Activated naive CD4-positive, alpha-beta T cell treated with anti-CD3 and anti-CD28 coated beads, Interleukin-2, amount 10 ng/mL, durations not matched to agents 7 days and 5 days (primary cell): ENCODE measurements around the gene C6orf163.
A peak's percentile ranks its signal among the peaks of the same experiment; 100 is the strongest.

ENCODE experiments used
- CTCF ChIA-PET: fragments of 350-600 bp; sonication (Branson Sonifier 250); formaldehyde crosslinking; loops from one replicate; lab custom pipeline; 2021; ENCODE audit warnings: antibody characterized with exemption; lab: Charles Lee
- DNase-seq: peaks from one replicate; pipeline ENCODE4 v3.0.0-alpha.2; 2020
- H3K27ac Mint-ChIP-seq: one replicate; pipeline ENCODE4 v1.8.0; 2021; ENCODE audit warnings: mild to moderate bottlenecking, moderate library complexity, mixed read lengths
- H3K27me3 Mint-ChIP-seq: one replicate; pipeline ENCODE4 v1.8.0; 2021; ENCODE audit warnings: mild to moderate bottlenecking, mixed read lengths
- H3K36me3 Mint-ChIP-seq: one replicate; pipeline ENCODE4 v1.8.0; 2021; ENCODE audit warnings: mixed read lengths
- H3K4me1 Mint-ChIP-seq: one replicate; pipeline ENCODE4 v1.8.0; 2021; ENCODE audit warnings: mixed read lengths
- H3K4me3 Mint-ChIP-seq: one replicate; pipeline ENCODE4 v1.8.0; 2021; ENCODE audit warnings: mild to moderate bottlenecking, moderate library complexity, mixed read lengths
- H3K9me3 Mint-ChIP-seq: one replicate; pipeline ENCODE4 v1.8.0; 2021; ENCODE audit warnings: mixed read lengths

Gene C6orf163

GRCh38 chr6:87375315-87375714, 30.7 kb downstream of the C6orf163 start:
- CTCF ChIA-PET = no interaction called here
- H3K27ac Mint-ChIP-seq = no peak overlapping the region
- no peaks in the 10 kb centered on the region for H3K9me3 Mint-ChIP-seq

GRCh38 chr6:87376643-87377042, 32.0 kb downstream of the C6orf163 start:
- Mint-ChIP-seq H3K4me3 (no peak overlapping the region), H3K36me3 (no peaks in the 10 kb centered on the region), H3K9me3 (no peaks in the 10 kb centered on the region), H3K4me1 (no peaks in the 10 kb centered on the region), H3K27ac (no peak overlapping the region), H3K27me3 (no peaks in the 10 kb centered on the region)
- DNase-seq = no peak
- CTCF ChIA-PET = interaction anchor here (1.6 kb wide), 1 partner anchor 17 kb away, joined by 5 read pairs; no protein-coding TSS in a partner anchor

More at GRCh38 chr6:87375315-87375714, 30.7 kb downstream of the C6orf163 start:
- H3K4me3 Mint-ChIP-seq = no peak overlapping the region
- H3K27me3 Mint-ChIP-seq = no peaks in the 10 kb centered on the region
- H3K36me3 Mint-ChIP-seq = no peaks in the 10 kb centered on the region
- no peak for DNase-seq
- no peaks in the 10 kb centered on the region for H3K4me1 Mint-ChIP-seq

GRCh38 chr6:87378947-87379346, 34.3 kb downstream of the C6orf163 start:
- CTCF ChIA-PET = no interaction called here
- no peaks in the 10 kb centered on the region for H3K4me1 Mint-ChIP-seq
- no peaks in the 10 kb centered on the region for H3K36me3 Mint-ChIP-seq
- no peak overlapping the region for H3K4me3 Mint-ChIP-seq
- H3K27me3 Mint-ChIP-seq = no peaks in the 10 kb centered on the region
- no peaks in the 10 kb centered on the region for H3K9me3 Mint-ChIP-seq
- DNase-seq = no peak
- H3K27ac Mint-ChIP-seq = no peak overlapping the region

GRCh38 chr6:87382861-87383260, 38.2 kb downstream of the C6orf163 start:
- no peak overlapping the region for H3K4me3 Mint-ChIP-seq
- DNase-seq = no peak
- H3K27ac Mint-ChIP-seq = no peak overlapping the region
- no peaks in the 10 kb centered on the region for H3K4me1 Mint-ChIP-seq
- H3K36me3 Mint-ChIP-seq = no peaks in the 10 kb centered on the region
- CTCF ChIA-PET = no interaction called here
- H3K27me3 Mint-ChIP-seq = no peaks in the 10 kb centered on the region
- H3K9me3 Mint-ChIP-seq = no peaks in the 10 kb centered on the region

GRCh38 chr6:87384038-87384437, 39.4 kb downstream of the C6orf163 start:
- no peak overlapping the region for H3K27ac Mint-ChIP-seq
- DNase-seq = no peak
- no peaks in the 10 kb centered on the region for H3K27me3 Mint-ChIP-seq
- no peak overlapping the region for H3K4me3 Mint-ChIP-seq
- CTCF ChIA-PET = interaction anchor here (2.2 kb wide), 1 partner anchor 9 kb away, joined by 6 read pairs; no protein-coding TSS in a partner anchor
- H3K36me3 Mint-ChIP-seq = no peaks in the 10 kb centered on the region
- H3K4me1 Mint-ChIP-seq = no peaks in the 10 kb centered on the region
- no peaks in the 10 kb centered on the region for H3K9me3 Mint-ChIP-seq

GRCh38 chr6:87384449-87384848, 39.8 kb downstream of the C6orf163 start:
- Mint-ChIP-seq H3K36me3 (no peaks in the 10 kb centered on the region), H3K9me3 (no peaks in the 10 kb centered on the region), H3K4me1 (no peaks in the 10 kb centered on the region), H3K27ac (no peak overlapping the region), H3K27me3 (no peaks in the 10 kb centered on the region), H3K4me3 (no peak overlapping the region)
- no peak for DNase-seq
- CTCF ChIA-PET = interaction anchor here (1.0 to 2.2 kb wide), 2 partner anchors 9 to 469 kb away, joined by 3 to 6 read pairs; no protein-coding TSS in a partner anchor

- Mint-ChIP-seq H3K9me3 (no peaks in the 10 kb centered on the region), H3K27ac (no peak overlapping the region), H3K36me3 (no peaks in the 10 kb centered on the region), H3K4me3 (no peak overlapping the region), H3K27me3 (no peaks in the 10 kb centered on the region), H3K4me1 (no peaks in the 10 kb centered on the region)
- CTCF ChIA-PET = interaction anchor here (0.8 kb wide), 1 partner anchor 53 kb away, joined by 3 read pairs; no protein-coding TSS in a partner anchor
- no peak for DNase-seq
Measured at GRCh38 chr6:87391334-87391733, 46.7 kb downstream of the C6orf163 start.

- Mint-ChIP-seq H3K9me3 (no peaks in the 10 kb centered on the region), H3K27ac (no peak overlapping the region), H3K27me3 (no peaks in the 10 kb centered on the region), H3K4me3 (no peak overlapping the region), H3K36me3 (no peaks in the 10 kb centered on the region), H3K4me1 (no peaks in the 10 kb centered on the region)
- CTCF ChIA-PET = interaction anchor here (0.6 to 2.2 kb wide), 16 partner anchors 9 to 1387 kb away, joined by 3 to 11 read pairs (median 4); partner anchors contain the start of gene CFAP206
- DNase-seq = peak; percentile 45
Measured at GRCh38 chr6:87393026-87393622, 48.5 kb downstream of the C6orf163 start.

- H3K27me3 Mint-ChIP-seq = no peaks in the 10 kb centered on the region
- H3K27ac Mint-ChIP-seq = no peak overlapping the region
- no peaks in the 10 kb centered on the region for H3K36me3 Mint-ChIP-seq
- no peak for DNase-seq
- H3K9me3 Mint-ChIP-seq = no peaks in the 10 kb centered on the region
- CTCF ChIA-PET = no interaction called here
- no peaks in the 10 kb centered on the region for H3K4me1 Mint-ChIP-seq
- H3K4me3 Mint-ChIP-seq = no peak overlapping the region
Measured at GRCh38 chr6:87395431-87395830, 50.8 kb downstream of the C6orf163 start.

- H3K4me3 Mint-ChIP-seq = no peak overlapping the region
- no peaks in the 10 kb centered on the region for H3K9me3 Mint-ChIP-seq
- CTCF ChIA-PET = no interaction called here
- DNase-seq = no peak
- H3K27me3 Mint-ChIP-seq = no peaks in the 10 kb centered on the region
- H3K36me3 Mint-ChIP-seq = no peaks in the 10 kb centered on the region
- H3K27ac Mint-ChIP-seq = no peak overlapping the region
- H3K4me1 Mint-ChIP-seq = no peaks in the 10 kb centered on the region
Measured at GRCh38 chr6:87396595-87397392, 52.2 kb downstream of the C6orf163 start.

GRCh38 chr6:87397656-87398055, 53.0 kb downstream of the C6orf163 start:
- Mint-ChIP-seq H3K27ac (no peak overlapping the region), H3K27me3 (no peaks in the 10 kb centered on the region), H3K9me3 (no peaks in the 10 kb centered on the region), H3K36me3 (no peaks in the 10 kb centered on the region), H3K4me1 (no peaks in the 10 kb centered on the region), H3K4me3 (no peak overlapping the region)
- CTCF ChIA-PET = no interaction called here
- DNase-seq = no peak

- Mint-ChIP-seq H3K9me3 (no peaks in the 10 kb centered on the region), H3K36me3 (no peaks in the 10 kb centered on the region), H3K27me3 (no peaks in the 10 kb centered on the region), H3K4me1 (no peaks in the 10 kb centered on the region), H3K27ac (no peak overlapping the region), H3K4me3 (no peak overlapping the region)
- no peak for DNase-seq
- CTCF ChIA-PET = interaction anchor here (1.6 kb wide), 1 partner anchor 9 kb away, joined by 6 read pairs; no protein-coding TSS in a partner anchor
Measured at GRCh38 chr6:87401832-87402231, 57.2 kb downstream of the C6orf163 start.

- CTCF ChIA-PET = interaction anchor here (1.4 to 1.7 kb wide), 2 partner anchors 8 to 14 kb away, joined by 4 to 7 read pairs; no protein-coding TSS in a partner anchor
Measured at GRCh38 chr6:87407561-87407900, 62.9 kb downstream of the C6orf163 start.

GRCh38 chr6:87407901-87408720, 63.5 kb downstream of the C6orf163 start, which contains the start of gene CFAP206:
Gene CFAP206, plus strand, starts transcription at chr6:87407972. Its CDS starts 1,868 bp downstream, at chr6:87409840.
- Mint-ChIP-seq H3K27me3 (peaks cover 19% of the 10 kb centered on the region), H3K4me1 (peaks cover 11% of the 10 kb centered on the region), H3K36me3 (no peaks in the 10 kb centered on the region), H3K9me3 (no peaks in the 10 kb centered on the region), H3K27ac (peak within 1 kb of the TSS; percentile 75), H3K4me3 (peak within 1 kb of the TSS; percentile 76)
- peak; percentile 83 for DNase-seq
- CTCF ChIA-PET = interaction anchor here (1.2 to 1.7 kb wide), 3 partner anchors 9 to 269 kb away, joined by 4 to 7 read pairs (median 5); no protein-coding TSS in a partner anchor

More at GRCh38 chr6:87407561-87407900, 62.9 kb downstream of the C6orf163 start:
- H3K9me3 Mint-ChIP-seq = no peaks in the 10 kb centered on the region
- peaks cover 19% of the 10 kb centered on the region for H3K27me3 Mint-ChIP-seq
- DNase-seq = no peak
- H3K4me1 Mint-ChIP-seq = peaks cover 11% of the 10 kb centered on the region
- no peaks in the 10 kb centered on the region for H3K36me3 Mint-ChIP-seq
- H3K27ac Mint-ChIP-seq = no peak overlapping the region
- H3K4me3 Mint-ChIP-seq = peak overlapping the region; percentile 76
